GM18870 (cell line): ENCODE measurements around the gene SGK2.

Source experiments
- ATAC-seq: cut with Tn5 transposase; IDR thresholded peaks from one replicate; pipeline ENCODE4 v1.9.1; 2021; ENCODE audit warnings: moderate library complexity; ENCODE audit not compliant: unreplicated experiment

SGK2 gene

DNA sequence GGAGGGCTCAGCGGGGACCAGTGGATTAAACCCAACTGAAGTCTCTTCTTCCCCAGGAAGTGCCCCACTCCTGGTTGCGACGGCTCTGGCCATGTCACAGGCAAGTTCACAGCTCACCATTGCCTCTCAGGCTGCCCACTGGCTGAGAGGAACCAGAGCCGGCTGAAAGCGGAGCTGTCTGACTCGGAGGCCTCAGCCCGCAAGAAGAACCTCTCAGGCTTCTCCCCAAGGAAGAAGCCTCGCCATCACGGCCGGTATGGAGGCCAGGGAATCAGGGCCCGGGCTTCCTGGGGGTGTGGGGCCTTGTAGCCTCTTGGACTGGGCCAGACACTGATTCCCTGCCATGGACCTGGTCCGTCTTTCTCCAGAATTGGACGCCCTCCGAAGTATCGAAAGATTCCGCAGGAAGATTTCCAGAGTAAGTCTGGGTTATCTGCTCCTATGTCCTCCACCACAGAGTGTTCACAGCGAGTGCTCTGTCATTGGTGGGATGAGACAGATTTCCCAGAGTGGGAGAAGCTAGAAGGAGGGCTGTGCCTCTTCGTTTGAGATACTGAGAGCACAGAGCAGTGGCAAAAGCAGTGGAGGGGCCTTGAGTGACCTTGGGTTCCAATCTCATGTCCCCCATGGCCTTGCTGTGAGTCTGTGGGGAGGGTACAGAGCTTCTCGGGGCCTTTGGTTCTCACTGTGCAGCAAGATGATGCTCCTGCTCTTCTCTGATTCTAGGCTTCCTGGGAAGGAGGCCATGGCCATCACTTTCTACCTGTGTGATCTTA is 22.6 kb upstream of the SGK2 start:
- no peak for ATAC-seq

- ATAC-seq, result no peak
Observed at GRCh38 chr20:43536817-43537440, 21.9 kb upstream of the SGK2 start.

DNA sequence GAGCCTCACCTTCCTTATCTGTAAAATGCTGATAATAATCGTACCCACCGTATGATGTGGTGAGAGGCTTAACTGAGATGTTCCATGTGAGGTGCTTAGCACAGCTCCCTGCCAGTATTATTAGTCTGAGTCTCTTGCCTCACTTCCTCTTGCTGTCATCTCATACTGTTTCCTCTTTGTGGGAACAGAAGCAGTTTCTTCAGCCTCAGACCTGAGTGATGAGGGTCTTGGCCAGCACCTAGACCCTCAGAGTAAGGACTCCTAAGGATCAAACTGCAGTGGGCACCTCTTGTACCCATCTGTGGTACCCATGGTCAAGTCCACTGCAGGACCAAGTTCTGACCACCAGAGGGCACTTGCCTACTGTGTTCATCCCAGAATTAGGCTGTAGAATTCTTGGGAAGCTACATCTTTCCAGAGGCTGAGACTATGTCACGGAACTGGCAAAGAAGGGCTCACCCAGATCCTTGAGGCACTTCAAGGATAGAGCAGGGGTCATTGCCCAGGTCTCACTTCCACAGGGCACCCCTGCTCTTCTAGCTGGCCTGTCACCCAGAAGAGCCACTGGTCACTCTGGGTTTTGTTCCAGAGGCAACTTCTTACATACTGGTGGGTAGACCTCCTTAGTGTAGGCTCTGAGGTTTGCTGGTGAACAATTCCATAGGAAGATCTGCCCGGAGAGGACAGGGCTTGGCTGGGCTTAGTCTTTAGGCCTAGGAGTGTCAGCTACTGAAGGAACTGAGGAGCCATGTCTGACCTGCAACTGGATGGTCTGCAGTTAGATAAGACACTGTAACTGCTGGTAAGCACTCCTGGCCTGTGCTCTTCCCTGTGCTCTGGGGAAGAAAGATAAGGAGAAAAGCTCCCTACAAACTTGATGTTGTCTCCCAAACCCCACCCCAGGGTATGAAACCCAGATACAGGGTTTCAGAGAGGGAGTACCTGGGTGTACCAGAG is 20.6 kb upstream of the SGK2 start:
- ATAC-seq, result no peak

- no peak for ATAC-seq
Observed at GRCh38 chr20:43538878-43539700, 19.7 kb upstream of the SGK2 start.

DNA sequence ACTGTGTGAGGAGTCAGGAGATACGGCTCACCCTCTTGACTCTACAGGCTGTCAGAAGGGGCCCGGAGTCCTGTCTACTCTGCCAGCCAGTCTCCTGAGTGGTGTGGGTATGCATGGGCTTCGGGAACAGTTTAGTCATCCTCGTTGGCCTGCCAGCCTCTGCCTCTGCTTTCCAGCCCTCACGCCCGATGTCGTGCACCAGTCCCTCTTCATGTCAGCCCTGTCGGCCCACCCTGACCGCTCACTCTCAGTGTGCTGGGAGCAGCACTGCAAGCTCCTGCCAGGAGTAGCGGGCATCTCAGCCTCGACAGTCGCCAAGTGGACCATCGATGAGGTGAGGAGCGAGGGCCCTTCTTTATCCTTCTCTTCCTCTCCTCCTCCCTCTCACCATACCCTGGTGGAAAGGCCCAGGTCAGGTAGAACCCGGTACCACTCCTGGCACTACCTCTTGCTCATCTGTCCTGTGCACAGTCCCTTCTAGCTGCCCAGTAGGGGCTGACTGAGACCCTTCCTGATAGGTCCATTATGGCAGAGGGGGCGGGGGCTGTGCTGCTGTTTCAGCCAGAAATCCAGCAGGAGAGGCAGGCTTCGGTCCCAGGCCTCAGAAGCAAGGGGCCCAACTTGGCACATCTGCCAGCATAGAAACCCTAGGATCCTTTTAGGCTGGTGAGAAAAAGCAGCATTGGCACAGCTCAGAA is 18.7 kb upstream of the SGK2 start:
- no peak for ATAC-seq

DNA sequence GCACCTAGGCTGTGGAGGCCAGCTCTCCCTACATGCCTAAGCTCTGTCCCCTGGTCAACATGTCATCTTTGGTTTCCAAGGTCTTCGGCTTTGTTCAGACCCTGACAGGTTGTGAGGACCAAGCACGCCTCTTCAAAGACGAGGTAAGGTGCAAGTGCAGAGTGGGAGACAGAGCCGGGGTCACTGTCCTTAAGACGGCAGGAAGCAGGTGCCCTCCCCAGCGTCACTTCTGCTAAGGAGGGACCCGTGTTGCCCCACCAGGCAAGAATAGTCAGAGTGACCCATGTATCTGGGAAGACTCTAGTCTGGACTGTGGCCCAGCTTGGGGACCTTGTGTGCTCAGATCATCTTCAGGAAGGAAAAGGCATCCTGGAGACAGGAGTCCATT is 18.2 kb upstream of the SGK2 start:
- no peak for ATAC-seq

DNA sequence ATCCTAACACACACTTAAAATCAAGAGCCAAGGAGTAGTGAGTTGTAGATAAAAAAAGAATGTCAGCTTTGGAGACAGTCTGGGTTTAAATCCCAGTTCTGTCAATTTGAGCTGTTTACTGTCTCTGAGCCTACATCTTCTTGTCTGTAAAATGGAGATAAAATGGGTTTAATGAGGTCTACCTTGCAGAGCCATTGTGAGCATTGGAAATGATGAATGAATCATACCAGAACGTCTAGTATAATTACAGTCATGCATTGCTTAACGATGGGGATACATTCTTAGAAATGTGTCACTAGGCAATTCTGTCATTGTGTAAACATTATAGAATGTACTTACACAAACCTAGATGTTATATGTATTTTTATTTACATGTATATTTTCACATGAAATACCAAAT is 17.6 kb upstream of the SGK2 start:
- ATAC-seq, result no peak

DNA sequence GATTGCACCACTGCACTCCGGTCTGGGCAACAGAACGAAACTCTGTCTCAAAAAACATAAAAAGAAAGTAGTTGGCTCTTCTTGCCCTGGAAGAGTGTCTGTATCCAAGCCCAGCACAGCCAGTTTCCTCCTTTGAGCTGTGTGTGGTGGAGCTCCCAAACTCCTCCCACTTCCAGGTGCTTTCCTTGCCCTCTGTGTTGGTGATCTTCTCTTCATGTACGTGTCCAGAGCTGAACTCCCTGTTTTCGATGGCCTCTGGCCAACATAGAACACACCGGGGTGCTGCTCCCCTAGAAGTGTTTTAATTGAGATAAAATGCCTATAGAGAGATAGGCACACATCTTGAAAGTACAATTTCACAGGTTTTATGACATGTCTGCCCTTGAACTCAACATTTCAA is 16.7 kb upstream of the SGK2 start:
- no peak for ATAC-seq

- no peak for ATAC-seq
Observed at GRCh38 chr20:43542674-43543073, 16.2 kb upstream of the SGK2 start.

GRCh38 chr20:43543138-43543537 is 15.7 kb upstream of the SGK2 start:
- ATAC-seq, result no peak

DNA sequence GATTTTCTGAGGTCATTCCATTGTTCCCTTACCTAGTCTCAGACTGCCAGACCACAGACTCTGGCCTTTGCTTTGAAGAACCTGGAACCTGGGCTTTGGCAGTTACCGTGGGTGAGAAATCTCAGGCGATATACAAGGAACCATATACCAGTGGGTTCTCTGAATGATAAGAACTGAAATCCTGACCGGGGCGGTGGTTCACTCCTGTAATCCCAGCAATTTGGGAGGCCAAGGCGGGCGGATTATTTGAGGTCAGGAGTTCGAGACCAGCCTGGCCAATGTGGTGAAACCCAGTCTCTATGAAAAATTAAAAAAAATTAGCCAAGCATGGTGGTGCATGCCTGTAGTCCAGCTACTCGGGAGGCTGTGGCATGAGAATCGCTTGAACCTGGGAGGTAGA is 14.3 kb upstream of the SGK2 start:
- ATAC-seq, result no peak

GRCh38 chr20:43545837-43546578 is 12.8 kb upstream of the SGK2 start:
- ATAC-seq, result no peak

DNA sequence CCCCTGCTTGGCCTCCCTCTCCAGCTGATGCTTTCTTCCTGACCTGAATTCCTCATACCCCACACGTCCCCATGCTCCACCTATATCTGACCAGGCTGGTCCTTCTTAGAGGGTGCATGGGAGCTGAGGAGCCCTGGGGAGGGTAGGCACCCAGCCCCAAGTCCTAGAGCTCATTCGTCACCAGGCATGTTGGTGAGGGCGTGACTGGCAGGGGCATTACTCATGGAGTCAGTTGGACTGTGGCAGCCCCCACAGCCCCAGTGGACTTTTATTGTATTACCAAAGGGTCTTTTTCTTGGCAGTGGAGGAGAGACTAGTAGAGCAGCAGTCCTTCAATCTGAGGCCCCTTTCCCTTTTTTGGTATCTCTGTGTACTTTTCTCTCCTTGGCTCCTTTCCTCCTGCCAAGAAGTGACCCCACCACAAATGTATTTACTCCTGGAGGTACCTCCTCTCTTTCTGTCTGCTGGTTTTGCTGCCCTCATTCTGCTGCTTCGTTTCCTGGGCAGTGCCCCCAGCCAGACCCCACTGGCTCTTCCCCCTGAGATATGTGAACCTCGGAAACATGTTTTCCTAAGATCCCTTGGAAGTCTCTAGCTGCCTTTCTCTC is 10.4 kb upstream of the SGK2 start:
- ATAC-seq, result no peak

GRCh38 chr20:43549416-43550065 is 9.3 kb upstream of the SGK2 start:
- no peak for ATAC-seq

DNA sequence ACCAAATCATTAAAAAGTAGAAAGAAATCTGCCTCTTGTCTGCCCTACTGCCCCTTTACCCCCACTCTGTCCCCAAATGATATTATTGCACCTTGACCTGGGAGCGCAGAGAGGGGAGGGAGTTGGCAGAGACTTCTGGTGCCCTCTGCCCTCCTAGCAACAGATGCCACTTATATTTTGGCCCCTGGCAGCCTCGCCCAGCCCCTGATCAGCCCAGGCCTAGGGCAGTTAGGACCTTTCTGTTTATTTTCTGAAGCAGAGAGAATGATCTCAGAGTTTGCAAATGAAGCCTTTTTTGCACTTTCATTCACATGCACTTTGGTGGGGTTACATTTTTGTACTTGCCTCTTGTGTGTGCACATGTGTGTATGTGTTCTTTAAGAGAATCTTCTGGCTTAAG is 8.4 kb upstream of the SGK2 start:
- ATAC-seq, result no peak

DNA sequence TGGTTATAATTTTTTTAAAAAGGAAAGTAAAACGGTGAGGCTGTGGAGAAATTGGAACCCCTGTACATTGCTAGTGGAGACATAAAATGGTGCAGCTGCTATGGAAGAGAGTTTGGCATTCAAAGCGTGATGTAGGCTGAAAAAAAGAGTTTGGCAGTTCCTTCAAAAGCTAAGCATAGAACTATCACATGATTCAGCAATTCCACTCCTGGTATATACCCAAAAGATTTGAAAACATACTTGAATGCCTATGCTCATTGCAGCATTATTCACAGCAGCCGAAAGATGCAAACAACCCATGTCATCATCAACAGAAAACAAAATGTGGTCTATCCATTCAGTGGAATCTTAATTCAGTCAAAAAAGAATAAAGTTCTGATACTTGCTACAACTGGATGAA is 4.5 kb upstream of the SGK2 start:
- no peak for ATAC-seq

DNA sequence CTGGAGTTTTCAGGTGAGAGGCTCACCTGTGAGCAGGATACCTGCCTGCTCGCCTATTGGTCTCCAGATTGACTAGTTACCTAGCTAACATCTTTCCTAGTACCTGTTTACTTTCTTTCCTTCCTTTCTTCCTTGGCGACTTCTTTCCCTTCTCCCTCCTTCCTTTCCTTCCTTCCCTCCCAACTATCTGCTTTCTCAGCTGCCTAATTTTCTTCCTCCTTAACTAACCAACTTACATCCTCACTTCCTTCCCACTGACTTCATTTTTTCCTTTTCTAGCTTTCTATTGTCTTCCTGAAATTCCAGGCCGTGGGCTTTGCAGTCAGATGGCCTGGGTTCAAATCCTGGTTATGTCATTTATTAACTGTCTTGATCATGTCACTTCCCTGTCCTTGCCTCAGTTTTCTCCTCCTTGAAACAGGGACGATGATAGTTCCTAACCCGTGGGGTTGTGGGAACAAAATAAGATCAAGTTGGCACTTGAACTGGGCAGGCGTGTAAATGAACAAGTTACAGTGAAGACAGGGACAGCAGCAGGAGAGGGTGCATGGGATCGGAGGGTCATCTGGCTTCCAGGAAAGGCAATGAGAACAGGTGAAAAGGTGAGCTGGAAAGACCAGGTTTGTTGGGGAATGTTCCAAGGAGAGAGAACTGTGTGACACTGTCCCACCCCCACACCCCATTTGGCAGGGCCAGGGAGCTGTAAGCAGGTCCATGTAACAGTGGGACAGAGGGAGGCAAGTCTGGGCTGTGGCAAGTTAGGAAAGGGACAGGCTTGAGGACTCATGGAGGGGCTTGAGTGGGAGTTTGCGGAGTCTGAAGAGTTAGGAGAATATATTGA is 540 bp downstream of the SGK2 start:
- no peak for ATAC-seq

DNA sequence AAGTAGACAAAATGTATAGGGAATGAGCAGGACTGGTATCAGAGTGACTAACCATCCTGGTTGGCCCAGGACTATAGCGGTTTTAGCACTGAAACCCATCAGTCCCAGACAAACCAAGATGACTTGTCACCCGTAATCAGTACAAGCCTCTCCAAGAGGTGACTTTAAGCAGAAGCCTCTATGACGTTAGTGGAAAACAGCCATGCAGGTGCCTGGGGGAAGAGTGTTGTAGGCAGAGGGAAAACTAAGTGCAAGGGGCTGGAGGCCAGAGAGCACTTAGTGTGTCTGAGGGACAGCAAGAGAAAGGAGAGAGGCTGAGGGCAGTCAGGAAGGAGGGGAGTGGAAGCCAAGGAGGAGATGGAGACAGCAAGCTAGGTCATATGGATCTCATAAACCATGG is 2.1 kb downstream of the SGK2 start:
- no peak for ATAC-seq
